Stimulated activated effector memory CD8-positive, alpha-beta T cell treated with anti-CD3 and anti-CD28 coated beads, Interleukin-12 subunit alpha, Interleukin-12 subunit beta, amount 100 ng/mL, for 72 hours (primary cell): Measurements from ENCODE around the gene PIK3R5.

Experiments
- ATAC-seq: fragments of 150-1000 bp; cut with Tn5 transposase; 2 replicates; pipeline ENCODE4 v1.10.0; 2021
- DNase-seq, 2 donors: peaks; one replicate each; pipeline ENCODE4 v3.0.0; 2021 to 2022; ENCODE audit warnings: low spot score in 2 of 2
- H3K27ac Mint-ChIP-seq: one replicate; pipeline ENCODE4 v1.8.0; 2022; ENCODE audit warnings: mild to moderate bottlenecking, mixed read lengths
- H3K36me3 Mint-ChIP-seq: one replicate; pipeline ENCODE4 v1.8.0; 2022; ENCODE audit warnings: mild to moderate bottlenecking, mixed read lengths
- H3K4me1 Mint-ChIP-seq: one replicate; pipeline ENCODE4 v1.8.0; 2022; ENCODE audit warnings: mixed read lengths
- H3K4me3 Mint-ChIP-seq: one replicate; pipeline ENCODE4 v1.8.0; 2022; ENCODE audit warnings: mild to moderate bottlenecking, mixed read lengths
- H3K9me3 Mint-ChIP-seq: one replicate; pipeline ENCODE4 v1.8.0; 2022; ENCODE audit warnings: mixed read lengths

PIK3R5 gene

GRCh38 chr17:8949061-8949661 lies 16.3 kb downstream of the PIK3R5 start:
- Mint-ChIP-seq H3K27ac (peak overlapping the region; percentile 7), H3K36me3 (peaks cover 40% of the 10 kb centered on the region), H3K9me3 (no peaks in the 10 kb centered on the region), H3K4me3 (peak overlapping the region; percentile 46), H3K4me1 (peaks cover 96% of the 10 kb centered on the region)
- ATAC-seq: peak; percentile 83
- peak in 1 of 2 donors; percentile 69 for DNase-seq

GRCh38 chr17:8948462-8948861 lies 17.0 kb downstream of the PIK3R5 start:
- Mint-ChIP-seq H3K36me3 (peaks cover 44% of the 10 kb centered on the region), H3K27ac (peak overlapping the region; percentile 7), H3K4me3 (peak overlapping the region; percentile 46), H3K9me3 (no peaks in the 10 kb centered on the region), H3K4me1 (peaks cover 95% of the 10 kb centered on the region)
- DNase-seq: peak in 1 of 2 donors; percentile 56
- peak; percentile 6 for ATAC-seq

GRCh38 chr17:8947201-8947600 lies 18.3 kb downstream of the PIK3R5 start:
- Mint-ChIP-seq H3K27ac (peak overlapping the region; percentile 43), H3K4me1 (peaks cover 92% of the 10 kb centered on the region), H3K36me3 (peaks cover 52% of the 10 kb centered on the region), H3K4me3 (peak overlapping the region; percentile 46), H3K9me3 (no peaks in the 10 kb centered on the region)
- ATAC-seq (no peak), DNase-seq (no peak)

GRCh38 chr17:8946476-8946875 lies 19.0 kb downstream of the PIK3R5 start:
- Mint-ChIP-seq H3K36me3 (peaks cover 54% of the 10 kb centered on the region), H3K9me3 (no peaks in the 10 kb centered on the region), H3K27ac (peak overlapping the region; percentile 43), H3K4me1 (peaks cover 92% of the 10 kb centered on the region), H3K4me3 (peak overlapping the region; percentile 46)
- ATAC-seq (peak; percentile 5), DNase-seq (peak in 1 of 2 donors; percentile 50)

- no peak for ATAC-seq
- H3K9me3 Mint-ChIP-seq: no peaks in the 10 kb centered on the region
- peaks cover 92% of the 10 kb centered on the region for H3K4me1 Mint-ChIP-seq
- H3K36me3 Mint-ChIP-seq: peaks cover 58% of the 10 kb centered on the region
- H3K27ac Mint-ChIP-seq: peak overlapping the region; percentile 43
- peak overlapping the region; percentile 46 for H3K4me3 Mint-ChIP-seq
- DNase-seq: peak in 1 of 2 donors; percentile 38
Measured at GRCh38 chr17:8946071-8946470, 19.4 kb downstream of the PIK3R5 start.

- peaks cover 71% of the 10 kb centered on the region for H3K36me3 Mint-ChIP-seq
Measured at GRCh38 chr17:8944748-8945147, 20.8 kb downstream of the PIK3R5 start.

GRCh38 chr17:8944083-8944482 lies 21.4 kb downstream of the PIK3R5 start:
- no peak for ATAC-seq
- no peak overlapping the region for H3K4me3 Mint-ChIP-seq
- peaks cover 94% of the 10 kb centered on the region for H3K4me1 Mint-ChIP-seq
- peak overlapping the region; percentile 43 for H3K27ac Mint-ChIP-seq
- no peaks in the 10 kb centered on the region for H3K9me3 Mint-ChIP-seq
- H3K36me3 Mint-ChIP-seq: peaks cover 78% of the 10 kb centered on the region
- DNase-seq: no peak

More at GRCh38 chr17:8944748-8945147, 20.8 kb downstream of the PIK3R5 start:
- DNase-seq: peak in 1 of 2 donors; percentile 45
- H3K27ac Mint-ChIP-seq: peak overlapping the region; percentile 43
- H3K4me1 Mint-ChIP-seq: peaks cover 94% of the 10 kb centered on the region
- no peak for ATAC-seq
- H3K4me3 Mint-ChIP-seq: no peak overlapping the region
- no peaks in the 10 kb centered on the region for H3K9me3 Mint-ChIP-seq

- peak overlapping the region; percentile 98 for H3K27ac Mint-ChIP-seq
- peak; percentile 18 to 66 for DNase-seq
Measured at GRCh38 chr17:8941980-8942622, 23.4 kb downstream of the PIK3R5 start.

GRCh38 chr17:8941520-8941919 lies 24.0 kb downstream of the PIK3R5 start:
- H3K36me3 Mint-ChIP-seq: peaks cover 98% of the 10 kb centered on the region
- ATAC-seq (peak; percentile 78), DNase-seq (peak; percentile 61 to 85)
- peak overlapping the region; percentile 90 for H3K4me3 Mint-ChIP-seq
- peak overlapping the region; percentile 98 for H3K27ac Mint-ChIP-seq
- H3K4me1 Mint-ChIP-seq: peaks cover 93% of the 10 kb centered on the region
- H3K9me3 Mint-ChIP-seq: peaks cover 3% of the 10 kb centered on the region

More at GRCh38 chr17:8941980-8942622, 23.4 kb downstream of the PIK3R5 start:
- H3K9me3 Mint-ChIP-seq: peaks cover 3% of the 10 kb centered on the region
- peak; percentile 48 for ATAC-seq
- peaks cover 93% of the 10 kb centered on the region for H3K4me1 Mint-ChIP-seq
- peaks cover 98% of the 10 kb centered on the region for H3K36me3 Mint-ChIP-seq
- peak overlapping the region; percentile 90 for H3K4me3 Mint-ChIP-seq

GRCh38 chr17:8940866-8941471 lies 24.5 kb downstream of the PIK3R5 start:
- Mint-ChIP-seq H3K4me1 (peaks cover 93% of the 10 kb centered on the region), H3K9me3 (peaks cover 3% of the 10 kb centered on the region), H3K27ac (peak overlapping the region; percentile 98), H3K4me3 (peak overlapping the region; percentile 90), H3K36me3 (peaks cover 95% of the 10 kb centered on the region)
- peak; percentile 44 for ATAC-seq
- DNase-seq: peak; percentile 22 to 73

- Mint-ChIP-seq H3K4me1 (peaks cover 93% of the 10 kb centered on the region), H3K27ac (peak overlapping the region; percentile 98), H3K36me3 (peaks cover 95% of the 10 kb centered on the region), H3K4me3 (peak overlapping the region; percentile 90), H3K9me3 (peaks cover 6% of the 10 kb centered on the region)
- ATAC-seq: peak; percentile 77
- DNase-seq: peak; percentile 20 to 79
Measured at GRCh38 chr17:8939496-8940334, 25.8 kb downstream of the PIK3R5 start.

- peak overlapping the region; percentile 98 for H3K27ac Mint-ChIP-seq
- ATAC-seq: no peak
- H3K4me1 Mint-ChIP-seq: peaks cover 90% of the 10 kb centered on the region
- DNase-seq: peak; percentile 1 to 45
- H3K9me3 Mint-ChIP-seq: peaks cover 6% of the 10 kb centered on the region
- H3K36me3 Mint-ChIP-seq: peaks cover 88% of the 10 kb centered on the region
- peak overlapping the region; percentile 90 for H3K4me3 Mint-ChIP-seq
Measured at GRCh38 chr17:8938933-8939332, 26.6 kb downstream of the PIK3R5 start.

GRCh38 chr17:8935191-8935590 lies 30.3 kb downstream of the PIK3R5 start:
- peaks cover 73% of the 10 kb centered on the region for H3K36me3 Mint-ChIP-seq
- peak; percentile 93 for ATAC-seq
- H3K4me1 Mint-ChIP-seq: peaks cover 82% of the 10 kb centered on the region
- peaks cover 8% of the 10 kb centered on the region for H3K9me3 Mint-ChIP-seq
- peak; percentile 39 to 80 for DNase-seq
- H3K4me3 Mint-ChIP-seq: peak overlapping the region; percentile 72
- H3K27ac Mint-ChIP-seq: peak overlapping the region; percentile 98

- no peak for DNase-seq
- Mint-ChIP-seq H3K27ac (peak overlapping the region; percentile 98), H3K4me3 (peak overlapping the region; percentile 72), H3K4me1 (peaks cover 82% of the 10 kb centered on the region), H3K9me3 (peaks cover 12% of the 10 kb centered on the region), H3K36me3 (peaks cover 66% of the 10 kb centered on the region)
- no peak for ATAC-seq
Measured at GRCh38 chr17:8934346-8934745, 31.2 kb downstream of the PIK3R5 start.

GRCh38 chr17:8930649-8931048 lies 34.9 kb downstream of the PIK3R5 start:
- peaks cover 18% of the 10 kb centered on the region for H3K9me3 Mint-ChIP-seq
- H3K36me3 Mint-ChIP-seq: peaks cover 48% of the 10 kb centered on the region
- ATAC-seq (no peak), DNase-seq (no peak)
- no peak overlapping the region for H3K4me3 Mint-ChIP-seq
- H3K27ac Mint-ChIP-seq: peak overlapping the region; percentile 2
- H3K4me1 Mint-ChIP-seq: peaks cover 49% of the 10 kb centered on the region
